ENCODE data around the gene CDIPT. TPM values are rescaled to one million over a fixed set of nuclear protein-coding genes. Genes with fewer than 3 reads are reported as not detected.

CDIPT gene, protein sequence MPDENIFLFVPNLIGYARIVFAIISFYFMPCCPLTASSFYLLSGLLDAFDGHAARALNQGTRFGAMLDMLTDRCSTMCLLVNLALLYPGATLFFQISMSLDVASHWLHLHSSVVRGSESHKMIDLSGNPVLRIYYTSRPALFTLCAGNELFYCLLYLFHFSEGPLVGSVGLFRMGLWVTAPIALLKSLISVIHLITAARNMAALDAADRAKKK
- 10 to 100 TPM; 57.2 to 58.1 TPM for total RNA-seq

GRCh38 chr16:29862884-29863668 lies at the start of gene CDIPT:
TSS of gene CDIPT (minus strand) at chr16:29863226. CDS start at chr16:29862857, 369 bp downstream.
- POLR2A ChIA-PET, result interaction anchor here (0.6 kb wide), 1 partner anchor 55 kb away, joined by 3 read pairs; no protein-coding TSS in a partner anchor
- CTCF ChIA-PET, result interaction anchor here (0.6 to 2.0 kb wide), 6 partner anchors 43 to 187 kb away, joined by 3 to 5 read pairs (median 3); partner anchors contain the start of genes KCTD13 and MVP

DNA sequence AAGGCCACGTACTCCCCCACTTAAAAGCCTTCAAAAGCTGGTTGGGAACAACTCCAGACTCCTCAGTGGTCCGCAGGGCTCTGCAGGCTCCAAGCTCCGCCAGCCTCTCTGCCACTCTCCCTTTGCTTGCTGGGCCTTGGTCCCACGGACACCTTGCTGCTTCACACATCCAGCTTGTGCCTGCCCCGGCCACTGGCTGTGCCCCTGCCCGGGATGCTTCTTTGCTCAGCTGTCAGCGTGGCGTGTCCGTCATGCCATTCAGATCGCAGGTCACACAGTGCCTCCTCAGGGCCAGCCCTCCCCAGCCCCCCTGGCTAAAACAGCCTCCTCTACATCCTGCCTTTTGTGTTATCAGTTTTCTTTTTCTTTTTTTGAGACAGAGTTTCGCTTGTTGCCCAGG lies 49.1 kb upstream of the CDIPT start:
- ChIA-PET CTCF (no interaction called here), POLR2A (interaction anchor here (0.6 to 1.1 kb wide), 3 partner anchors 12 to 160 kb away, joined by 4 to 10 read pairs (median 4); partner anchors contain the start of gene ASPHD1)

- CTCF ChIA-PET, result no interaction called here
- POLR2A ChIA-PET, result interaction anchor here (1.1 kb wide), 1 partner anchor 11 kb away, joined by 4 read pairs; the partner anchor contains the start of gene ASPHD1
Measured at GRCh38 chr16:29911676-29912010, 48.6 kb upstream of the CDIPT start.

DNA sequence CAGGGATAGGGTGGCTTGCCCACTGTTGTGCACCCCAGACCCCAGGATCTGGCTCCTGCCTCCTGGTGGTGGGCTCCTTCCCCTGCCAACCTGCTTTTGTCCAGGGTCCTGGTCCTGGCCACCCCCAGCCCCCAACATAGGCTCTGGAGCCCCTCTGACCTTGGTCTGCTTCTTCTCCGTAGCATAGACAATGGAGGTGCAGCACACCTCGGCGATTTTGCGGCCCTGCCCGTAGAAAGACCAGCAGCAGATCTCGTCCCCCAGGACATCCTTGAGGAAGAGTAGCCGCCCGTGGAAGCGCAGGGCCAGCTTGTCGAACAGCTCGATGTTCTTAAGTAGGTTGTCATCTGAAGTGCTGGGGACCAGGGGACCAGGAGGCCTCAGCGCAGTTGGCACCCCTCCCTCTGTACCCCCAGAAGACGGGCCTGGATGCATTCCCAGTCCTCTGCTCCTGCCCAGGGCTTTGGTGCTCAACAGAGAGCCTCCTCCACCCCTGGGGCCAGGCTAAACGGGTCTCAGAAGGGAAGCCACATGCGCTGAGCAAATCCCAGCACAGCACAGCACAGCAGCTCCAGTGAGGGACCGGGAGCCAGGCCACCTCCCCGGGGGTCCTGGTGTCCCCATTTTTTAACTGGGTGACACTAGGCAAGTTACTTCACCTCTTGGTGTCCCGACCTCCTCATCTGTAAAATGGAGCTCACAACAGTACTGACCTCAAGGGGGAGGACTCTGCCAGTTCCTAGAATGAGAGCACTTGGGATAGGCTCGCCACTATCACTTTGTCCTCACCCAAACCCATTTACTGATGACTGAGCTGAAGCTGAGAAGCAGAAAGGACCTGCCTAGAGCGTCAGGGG lies 48.0 kb upstream of the CDIPT start:
- ChIA-PET CTCF (no interaction called here), POLR2A (interaction anchor here (1.1 kb wide), 1 partner anchor 11 kb away, joined by 4 read pairs; the partner anchor contains the start of gene ASPHD1)

DNA sequence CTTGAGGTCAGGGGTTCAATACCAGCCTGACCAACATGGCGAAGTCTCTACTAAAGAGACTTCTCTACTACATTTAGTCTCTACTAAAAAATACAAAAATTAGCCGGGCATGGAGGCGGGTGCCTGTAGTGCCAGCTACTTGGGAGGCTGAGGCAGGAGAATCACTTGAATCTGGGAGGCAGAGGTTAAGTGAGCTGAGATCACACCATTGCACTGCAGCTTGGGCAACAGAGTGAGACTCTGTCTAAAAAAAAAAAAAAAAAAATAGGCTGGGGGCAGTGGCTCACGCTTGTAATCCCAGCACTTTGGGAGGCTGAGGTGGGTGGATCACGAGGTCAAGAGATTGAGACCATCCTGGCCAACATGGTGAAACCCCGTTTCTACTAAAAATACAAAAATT lies 46.8 kb upstream of the CDIPT start:
- CTCF ChIA-PET, result interaction anchor here (0.6 to 1.3 kb wide), 4 partner anchors 38 to 61 kb away, joined by 3 to 4 read pairs (median 3); no protein-coding TSS in a partner anchor

GRCh38 chr16:29909391-29909790 lies 46.4 kb upstream of the CDIPT start:
- POLR2A ChIA-PET, result interaction anchor here (1.4 kb wide), 1 partner anchor 16 kb away, joined by 3 read pairs; the partner anchor contains the start of gene KCTD13
- CTCF ChIA-PET, result interaction anchor here (0.6 to 1.3 kb wide), 3 partner anchors 52 to 218 kb away, joined by 3 to 4 read pairs (median 4); no protein-coding TSS in a partner anchor

More for the DNA sequence above, 46.8 kb upstream of the CDIPT start:
- POLR2A ChIA-PET, result interaction anchor here (0.7 kb wide), 1 partner anchor 580 kb away, joined by 5 read pairs; no protein-coding TSS in a partner anchor

GRCh38 chr16:29908719-29909220 lies 45.7 kb upstream of the CDIPT start:
- ChIA-PET CTCF (interaction anchor here (1.4 kb wide), 1 partner anchor 60 kb away, joined by 4 read pairs; no protein-coding TSS in a partner anchor), POLR2A (interaction anchor here (1.4 kb wide), 1 partner anchor 17 kb away, joined by 3 read pairs; the partner anchor contains the start of gene KCTD13)

GRCh38 chr16:29907973-29908372 lies 44.9 kb upstream of the CDIPT start:
- CTCF ChIA-PET, result interaction anchor here (1.4 kb wide), 1 partner anchor 60 kb away, joined by 4 read pairs; no protein-coding TSS in a partner anchor

DNA sequence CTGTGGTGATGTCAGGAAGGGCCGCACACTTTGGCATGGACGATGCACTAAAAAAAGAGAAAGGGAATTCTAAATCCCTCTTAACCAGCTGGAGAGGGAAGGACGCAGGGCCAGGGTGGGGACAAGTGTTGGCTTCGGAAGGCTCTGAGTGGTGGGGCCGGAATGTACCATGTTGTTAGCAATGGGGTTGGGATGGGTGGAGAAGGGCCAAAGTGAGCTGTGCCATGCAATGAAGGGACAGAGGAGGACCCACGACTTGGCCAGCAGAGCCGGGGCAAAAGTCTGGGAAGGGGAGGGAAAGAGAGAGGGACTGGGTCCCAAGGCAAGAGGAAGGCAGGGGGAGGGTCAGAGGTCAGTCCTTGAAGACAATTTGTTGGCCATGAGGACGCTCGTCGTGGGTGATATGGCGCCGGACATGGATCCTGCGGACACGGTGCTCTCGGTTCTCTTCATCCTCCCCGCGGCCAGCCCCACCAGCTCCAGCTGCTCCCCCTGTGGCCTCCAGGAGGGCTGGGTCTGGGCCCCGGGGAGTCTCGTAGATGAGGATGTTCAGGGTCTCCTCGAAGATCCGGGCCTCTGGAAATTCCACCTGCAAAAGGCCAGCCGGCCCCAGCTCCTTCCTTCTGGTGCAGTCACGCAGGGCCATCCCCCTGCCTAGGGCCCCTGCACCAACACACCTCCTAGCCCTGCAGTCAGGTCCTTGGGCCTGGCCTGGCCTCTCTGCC lies 43.7 kb upstream of the CDIPT start:
- ChIA-PET POLR2A (no interaction called here), CTCF (no interaction called here)

More at GRCh38 chr16:29907973-29908372, 44.9 kb upstream of the CDIPT start:
- POLR2A ChIA-PET, result no interaction called here

DNA sequence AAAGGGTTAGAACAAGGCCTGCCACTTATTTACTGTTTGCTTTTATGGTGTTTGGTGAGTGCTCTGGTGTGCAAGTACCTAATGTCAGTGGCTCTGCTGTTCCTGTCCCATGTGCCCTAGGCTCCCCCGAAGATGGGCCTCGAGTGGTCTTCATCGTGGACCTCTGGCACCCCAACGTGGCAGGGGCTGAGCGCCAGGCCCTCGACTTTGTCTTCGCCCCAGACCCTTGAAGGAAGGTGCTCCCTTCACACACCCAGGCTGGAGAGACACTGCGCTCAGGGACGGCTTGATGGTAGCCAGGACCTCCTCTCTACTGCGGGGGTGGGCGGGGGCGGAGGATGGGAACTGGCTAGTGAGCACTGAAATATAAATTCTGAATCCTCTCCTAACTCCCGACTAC lies 42.6 kb upstream of the CDIPT start:
- ChIA-PET POLR2A (no interaction called here), CTCF (no interaction called here)

- CTCF ChIA-PET, result no interaction called here
- POLR2A ChIA-PET, result no interaction called here
Measured at GRCh38 chr16:29904947-29905346, 41.9 kb upstream of the CDIPT start.

GRCh38 chr16:29903590-29903989 lies 40.6 kb upstream of the CDIPT start:
- CTCF ChIA-PET, result interaction anchor here (1.1 kb wide), 1 partner anchor 102 kb away, joined by 4 read pairs; no protein-coding TSS in a partner anchor
- POLR2A ChIA-PET, result no interaction called here

DNA sequence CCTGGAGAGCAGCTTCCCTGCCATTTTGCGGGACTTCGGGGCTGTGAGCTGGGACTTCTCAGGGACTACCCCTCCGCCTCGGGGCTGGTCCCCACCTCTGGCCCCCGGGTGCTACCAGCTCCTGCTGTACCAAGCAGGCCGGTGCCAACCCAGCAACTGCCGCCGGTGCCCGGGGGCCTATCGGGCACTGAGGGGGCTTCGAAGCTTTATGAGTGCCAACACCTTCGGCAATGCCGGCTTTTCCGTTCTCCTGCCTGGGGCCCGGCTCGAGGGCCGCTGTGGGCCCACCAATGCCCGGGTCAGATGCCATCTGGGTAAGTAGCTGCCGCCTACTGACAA lies 38.5 kb upstream of the CDIPT start:
- POLR2A ChIA-PET, result no interaction called here
- CTCF ChIA-PET, result interaction anchor here (1.1 to 1.2 kb wide), 2 partner anchors 36 to 53 kb away, joined by 3 read pairs; no protein-coding TSS in a partner anchor

- POLR2A ChIA-PET, result interaction anchor here (0.8 to 2.4 kb wide), 4 partner anchors 11 to 164 kb away, joined by 4 to 12 read pairs (median 4); partner anchors contain the start of genes ALDOA and TAOK2
- CTCF ChIA-PET, result interaction anchor here (0.5 to 1.2 kb wide), 3 partner anchors 23 to 52 kb away, joined by 3 to 4 read pairs (median 3); no protein-coding TSS in a partner anchor
Measured at GRCh38 chr16:29900888-29901606, 38.0 kb upstream of the CDIPT start.

DNA sequence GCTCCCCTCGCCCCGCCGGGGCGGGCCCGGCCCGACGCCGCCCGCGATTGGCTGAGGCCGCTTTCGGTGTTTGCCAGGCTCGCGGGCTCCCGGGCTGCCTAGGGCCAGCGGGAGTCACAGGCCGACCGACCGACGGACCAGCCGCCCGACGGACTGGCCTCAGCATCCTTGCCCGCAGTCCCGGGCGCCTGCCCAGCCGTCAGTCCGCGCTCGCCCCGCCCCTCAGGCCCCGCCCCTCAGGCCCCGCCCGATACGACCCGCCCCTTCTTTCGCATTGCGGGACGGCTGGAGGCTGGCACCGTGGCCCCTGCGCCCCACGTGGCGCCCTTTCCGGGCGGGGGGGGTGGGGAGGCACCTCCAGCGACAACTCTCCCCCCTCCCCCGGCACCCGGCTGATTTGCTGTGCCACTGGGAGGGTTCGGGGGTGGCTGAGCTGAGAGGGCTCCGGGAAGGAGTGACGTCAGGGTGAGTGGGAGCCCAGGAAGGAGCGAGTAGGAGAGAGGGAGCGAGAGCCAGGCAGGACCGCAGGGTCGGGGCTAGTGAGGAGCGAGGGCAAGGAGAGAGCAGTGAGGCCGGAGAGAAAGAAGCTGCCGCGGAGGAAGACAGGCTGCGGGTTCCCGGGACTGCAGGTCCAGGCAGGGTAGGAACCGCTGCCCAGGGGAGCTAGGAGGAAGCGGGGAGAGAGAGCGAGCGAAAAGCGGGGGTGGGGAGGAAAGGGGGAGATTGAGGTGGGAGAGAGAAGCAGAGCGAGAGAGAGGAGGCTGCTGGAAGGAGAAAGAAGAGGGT lies 37.3 kb upstream of the CDIPT start, which contains the start of gene ASPHD1:
Gene ASPHD1, plus strand, starts transcription at position 387 of the 786 bp plus-strand sequence. CDS start 484 bp downstream, outside the sequence.
- ChIA-PET CTCF (interaction anchor here (0.5 to 1.2 kb wide), 4 partner anchors 24 to 132 kb away, joined by 3 to 5 read pairs (median 4); partner anchors contain the start of gene TMEM219), POLR2A (interaction anchor here (0.5 to 2.4 kb wide), 7 partner anchors 11 to 165 kb away, joined by 3 to 12 read pairs (median 4); partner anchors contain the start of genes ALDOA, KCTD13 and TAOK2)

DNA sequence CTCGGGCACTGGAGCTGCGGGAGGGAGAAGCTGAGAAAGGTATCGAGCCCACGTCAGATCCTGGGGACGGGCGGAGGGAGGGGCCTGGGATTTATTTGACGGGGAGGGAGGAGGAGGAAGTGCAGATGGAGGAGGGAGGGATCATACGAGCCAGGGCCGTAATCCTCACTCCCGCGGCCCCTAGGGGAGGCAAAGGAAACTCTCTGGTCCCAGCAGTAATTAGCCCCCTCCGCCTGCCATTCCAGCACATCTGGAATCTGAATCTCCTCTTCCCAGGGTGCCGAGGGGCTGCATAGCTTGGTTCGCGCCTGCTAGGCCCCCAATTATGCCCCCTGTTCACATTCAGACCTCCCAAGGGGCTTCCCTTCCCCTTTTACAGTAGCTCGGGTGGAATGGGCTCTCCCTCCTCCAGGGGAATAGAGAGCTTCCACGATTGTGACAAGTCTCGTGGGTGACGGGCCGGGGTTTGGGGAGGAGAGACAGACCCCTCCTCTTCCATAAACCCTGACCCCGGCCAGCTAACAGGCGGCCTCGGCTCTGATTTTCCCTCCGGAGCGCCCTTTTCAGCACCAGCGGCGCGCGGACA lies 36.6 kb upstream of the CDIPT start, which contains the start of gene SEZ6L2:
Gene SEZ6L2, minus strand, starts transcription at position 35 of the 586 bp plus-strand sequence. CDS start 531 bp downstream, outside the sequence.
- ChIA-PET CTCF (interaction anchor here (0.7 to 1.2 kb wide), 3 partner anchors 51 to 133 kb away, joined by 3 to 5 read pairs (median 4); partner anchors contain the start of gene TMEM219), POLR2A (interaction anchor here (0.5 to 2.4 kb wide), 5 partner anchors 12 to 166 kb away, joined by 4 to 12 read pairs (median 4); partner anchors contain the start of genes ALDOA, KCTD13 and TAOK2)

Measured in activated CD8-positive, alpha-beta memory T cell treated with anti-CD3 and anti-CD28 coated beads for 36 hours (primary cell).